GM12864 (cell line): ENCODE data around the gene TRIM48.
"Not testable (repeated sequence)": the region's sequence is repeated elsewhere in the genome, so short reads cannot be mapped to it uniquely, and the experiment has no call there.

Experiments used
- DNase-seq: peaks from one replicate; pipeline ENCODE4 v3.0.0-alpha.2; 2011; ENCODE audit warnings: low read depth
- H3K4me3 ChIP-seq: 2 replicates; pipeline ENCODE4 v1.5.1; 2011; ENCODE audit warnings: mild to moderate bottlenecking, low read depth, low read length, control low read depth
- TF ChIP-seq, protein P1 (sequence below): IDR thresholded peaks from 2 replicates; pipeline ENCODE4 v1.5.1; 2011; ENCODE audit warnings: low read depth, mild to moderate bottlenecking, moderate library complexity, low read length, control low read depth, inconsistent platforms; ENCODE audit errors: missing control alignments

TRIM48 gene, protein sequence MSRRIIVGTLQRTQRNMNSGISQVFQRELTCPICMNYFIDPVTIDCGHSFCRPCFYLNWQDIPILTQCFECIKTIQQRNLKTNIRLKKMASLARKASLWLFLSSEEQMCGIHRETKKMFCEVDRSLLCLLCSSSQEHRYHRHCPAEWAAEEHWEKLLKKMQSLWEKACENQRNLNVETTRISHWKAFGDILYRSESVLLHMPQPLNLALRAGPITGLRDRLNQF

DNA sequence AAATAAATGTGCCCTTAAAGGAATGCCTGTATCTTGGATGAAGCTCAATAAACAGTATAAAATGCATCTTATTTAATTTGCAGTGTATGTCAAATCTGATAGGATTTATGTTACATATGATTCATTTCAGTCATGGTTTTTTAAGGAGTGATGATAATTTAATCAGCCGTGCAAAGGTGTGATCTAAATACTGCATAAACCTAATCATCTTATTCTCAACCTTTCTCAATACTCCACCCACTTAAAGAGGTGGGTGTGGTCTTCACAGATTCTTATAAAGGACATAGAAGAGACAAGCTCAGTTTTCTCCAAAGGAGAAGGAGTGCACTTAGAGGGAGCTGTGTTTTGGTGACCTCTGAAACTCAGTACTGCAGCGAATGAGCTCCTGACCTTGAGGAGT lies at the start of gene TRIM48:
Gene TRIM48, plus strand, starts transcription at position 301 of the 400 bp plus-strand sequence. CDS start 113 bp downstream, outside the sequence.
- H3K4me3 ChIP-seq, DNase-seq: not testable (repeated sequence)

DNA sequence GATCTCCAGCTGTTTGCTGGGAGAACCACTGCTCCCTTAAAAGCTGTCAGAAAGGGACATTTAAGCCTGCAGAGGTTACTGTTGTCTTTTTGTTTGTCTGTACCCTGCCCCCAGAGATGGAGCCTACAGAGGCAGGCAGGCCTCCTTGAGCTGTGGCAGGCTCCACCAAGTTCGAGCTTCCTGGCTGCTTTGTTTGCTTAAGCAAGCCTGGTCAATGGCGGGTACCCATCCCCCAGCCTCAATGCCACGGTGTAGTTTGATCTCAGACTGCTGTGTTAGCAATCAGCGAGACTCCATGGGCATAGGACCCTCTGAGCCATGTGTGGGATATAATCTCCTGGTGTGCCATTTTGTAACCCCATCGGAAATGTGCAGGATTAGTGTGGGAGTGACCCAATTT lies 23.6 kb upstream of the TRIM48 start:
- DNase-seq, H3K4me3 ChIP-seq: not testable (repeated sequence)

DNA sequence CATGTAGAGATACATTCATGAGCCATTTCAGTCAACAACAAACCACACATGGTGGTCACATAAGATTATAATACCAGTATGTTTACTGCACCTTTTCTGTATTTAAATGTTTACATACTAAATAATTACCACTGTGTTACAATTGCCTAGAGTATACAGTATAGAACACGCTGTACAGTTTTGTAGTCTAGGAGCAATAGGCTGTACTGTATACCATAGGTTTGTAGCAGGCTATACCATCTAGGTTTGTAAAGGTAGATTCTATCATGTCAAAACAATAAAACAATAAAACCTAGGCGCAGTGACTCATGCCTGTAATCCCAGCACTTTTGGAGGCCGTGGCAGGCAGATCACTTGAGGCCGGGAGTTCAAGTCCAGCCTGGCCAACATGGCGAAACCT lies 1.1 kb downstream of the TRIM48 start:
- no peak overlapping the region for H3K4me3 ChIP-seq
- no peak for DNase-seq
- TF ChIP-seq, protein P1, sequence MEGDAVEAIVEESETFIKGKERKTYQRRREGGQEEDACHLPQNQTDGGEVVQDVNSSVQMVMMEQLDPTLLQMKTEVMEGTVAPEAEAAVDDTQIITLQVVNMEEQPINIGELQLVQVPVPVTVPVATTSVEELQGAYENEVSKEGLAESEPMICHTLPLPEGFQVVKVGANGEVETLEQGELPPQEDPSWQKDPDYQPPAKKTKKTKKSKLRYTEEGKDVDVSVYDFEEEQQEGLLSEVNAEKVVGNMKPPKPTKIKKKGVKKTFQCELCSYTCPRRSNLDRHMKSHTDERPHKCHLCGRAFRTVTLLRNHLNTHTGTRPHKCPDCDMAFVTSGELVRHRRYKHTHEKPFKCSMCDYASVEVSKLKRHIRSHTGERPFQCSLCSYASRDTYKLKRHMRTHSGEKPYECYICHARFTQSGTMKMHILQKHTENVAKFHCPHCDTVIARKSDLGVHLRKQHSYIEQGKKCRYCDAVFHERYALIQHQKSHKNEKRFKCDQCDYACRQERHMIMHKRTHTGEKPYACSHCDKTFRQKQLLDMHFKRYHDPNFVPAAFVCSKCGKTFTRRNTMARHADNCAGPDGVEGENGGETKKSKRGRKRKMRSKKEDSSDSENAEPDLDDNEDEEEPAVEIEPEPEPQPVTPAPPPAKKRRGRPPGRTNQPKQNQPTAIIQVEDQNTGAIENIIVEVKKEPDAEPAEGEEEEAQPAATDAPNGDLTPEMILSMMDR = no peak
